ENCODE results near the gene UBXN7.
"Not testable (repeated sequence)": the region's sequence is repeated elsewhere in the genome, so short reads cannot be mapped to it uniquely, and the experiment has no call there.

- not testable (repeated sequence) for TF ChIP-seq POLR2A (IDR thresholded peaks at IDR 0.05); CTCF (IDR thresholded peaks at IDR 0.05); POLR2AphosphoS5 (IDR thresholded peaks at IDR 0.05); EP300 (IDR thresholded peaks at IDR 0.05; ENCODE audit: low read depth)
These were observed 13.2 kb upstream of the UBXN7 start for GRCh38 chr3:196445391-196445790.

Measured in transverse colon (tissue), 4 donors.